ENCODE data around the gene RCN2.
"Not testable (repeated sequence)": the region's sequence is repeated elsewhere in the genome, so short reads cannot be mapped to it uniquely, and the experiment has no call there.

RCN2 gene

DNA sequence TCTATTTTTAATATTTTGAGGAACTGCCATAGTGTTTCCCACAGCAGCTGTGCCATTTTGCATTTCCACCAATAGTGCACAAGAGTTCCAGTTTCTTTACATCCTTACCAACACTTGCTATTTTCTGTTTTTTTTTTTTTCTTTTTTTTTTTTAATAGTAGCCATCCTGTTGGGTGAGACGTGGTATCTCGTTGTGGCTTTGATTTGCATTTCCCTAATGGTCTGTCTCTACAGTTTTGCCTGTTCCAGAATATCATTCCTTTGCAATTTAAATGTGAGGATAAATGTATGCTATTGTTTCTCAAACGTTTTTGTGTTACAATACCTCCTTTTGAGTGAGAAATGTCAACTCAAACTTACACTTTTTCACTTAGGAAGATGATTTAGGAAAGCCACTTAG, 22.4 kb downstream of the RCN2 start:
- H3K4me1 ChIP-seq (ENCODE audit: control insufficient read depth, insufficient read depth, low read length): no peaks in the 10 kb centered on the region
- WGBS (ENCODE audit: insufficient coverage, insufficient read length): no CpG with 5 or more reads among the region's 3 CpGs
- no peak overlapping the region for H3K27ac ChIP-seq (ENCODE audit: low read length)
- H3K9me3 ChIP-seq (ENCODE audit: control insufficient read depth, insufficient read depth, low read length): no peaks in the 10 kb centered on the region
- DNase-seq (ENCODE audit: low read depth, low spot score): no peak
- H3K27me3 ChIP-seq (ENCODE audit: control insufficient read depth, insufficient read depth, low read length): no peaks in the 10 kb centered on the region
- H3K4me3 ChIP-seq (ENCODE audit: low read length): no peak overlapping the region
- no peaks in the 10 kb centered on the region; the same call in 1 of the 2 replicates for H3K36me3 ChIP-seq (ENCODE audit: control insufficient read depth, insufficient read depth, low read length)

DNA sequence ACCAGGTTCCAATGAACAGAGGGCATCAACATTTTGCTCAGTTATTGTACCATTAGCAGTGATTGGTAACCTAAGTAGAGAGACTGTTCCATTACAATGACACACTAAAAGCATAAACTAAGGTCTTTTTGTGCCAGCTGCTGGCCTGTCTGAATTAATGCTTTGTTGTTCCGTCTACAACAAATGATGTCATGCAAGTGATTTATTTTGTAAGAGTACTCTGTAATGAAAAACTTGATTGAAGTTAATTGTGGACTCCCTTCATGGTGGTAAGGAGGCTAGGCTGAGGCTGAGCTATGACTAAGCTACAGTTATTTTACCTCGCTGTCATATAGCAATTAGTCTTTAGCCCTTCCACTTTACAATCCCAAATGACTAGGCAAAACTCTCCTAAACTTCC, 23.2 kb downstream of the RCN2 start:
- no CpG with 5 or more reads among the region's 2 CpGs for WGBS (ENCODE audit: insufficient coverage, insufficient read length)
- no peak for DNase-seq (ENCODE audit: low read depth, low spot score)
- no peak overlapping the region for H3K27ac ChIP-seq (ENCODE audit: low read length)

DNA sequence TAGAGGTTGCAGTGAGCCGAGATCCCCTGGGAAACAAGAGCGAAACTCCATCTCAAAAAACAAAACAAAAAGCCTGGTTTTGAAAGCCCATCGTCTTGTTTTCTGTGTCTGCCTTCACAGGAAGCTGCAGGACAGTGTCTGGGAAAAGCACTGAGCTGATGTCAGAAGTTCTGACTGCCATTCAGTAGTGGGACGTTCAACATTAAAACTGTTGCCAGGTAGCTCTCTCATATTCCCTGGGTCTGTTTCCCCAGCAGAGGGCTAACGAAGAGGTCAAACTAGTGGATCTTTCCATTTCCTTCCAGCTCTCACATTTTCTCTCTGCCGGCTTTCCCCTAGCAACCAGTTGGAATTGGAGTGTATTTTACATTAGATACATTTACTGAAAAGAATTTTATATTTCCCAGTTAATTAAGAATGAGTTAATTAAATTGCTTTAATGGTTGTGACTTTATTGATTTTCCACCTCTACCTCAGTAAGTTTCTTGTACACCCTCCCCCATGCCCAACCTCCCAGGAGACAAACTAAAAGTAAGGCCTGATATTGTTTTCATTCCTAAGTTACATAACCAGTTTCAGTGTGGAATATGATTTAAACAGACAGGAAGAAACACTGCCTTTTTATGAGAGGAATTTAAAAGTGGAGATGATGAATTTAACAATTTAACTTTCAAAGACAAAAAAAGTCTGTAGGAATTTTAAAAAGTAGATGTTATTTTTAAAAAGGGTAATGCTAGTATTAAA, 29.9 kb downstream of the RCN2 start:
- Histone ChIP-seq H3K9me3 (ENCODE audit: control insufficient read depth, insufficient read depth, low read length) (no peaks in the 10 kb centered on the region), H3K27me3 (ENCODE audit: control insufficient read depth, insufficient read depth, low read length) (no peaks in the 10 kb centered on the region), H3K36me3 (ENCODE audit: control insufficient read depth, insufficient read depth, low read length) (no peaks in the 10 kb centered on the region), H3K4me1 (ENCODE audit: control insufficient read depth, insufficient read depth, low read length) (0 out of 2 replicates have a peak, but pooled peaks cover 1% of the 10 kb centered on the region), H3K4me3 (ENCODE audit: low read length) (no peak overlapping the region), H3K27ac (ENCODE audit: low read length) (no peak overlapping the region)
- no peak for DNase-seq (ENCODE audit: low read depth, low spot score)
- no CpG with 5 or more reads among the region's 6 CpGs for WGBS (ENCODE audit: insufficient coverage, insufficient read length)

More for the DNA sequence above, 23.2 kb downstream of the RCN2 start:
- no peaks in the 10 kb centered on the region; the same call in 1 of the 2 replicates for H3K36me3 ChIP-seq (ENCODE audit: control insufficient read depth, insufficient read depth, low read length)
- no peaks in the 10 kb centered on the region for H3K27me3 ChIP-seq (ENCODE audit: control insufficient read depth, insufficient read depth, low read length)
- no peaks in the 10 kb centered on the region for H3K9me3 ChIP-seq (ENCODE audit: control insufficient read depth, insufficient read depth, low read length)
- H3K4me3 ChIP-seq (ENCODE audit: low read length): no peak overlapping the region
- 0 out of 2 replicates have a peak, but pooled peaks cover 1% of the 10 kb centered on the region for H3K4me1 ChIP-seq (ENCODE audit: control insufficient read depth, insufficient read depth, low read length)

DNA sequence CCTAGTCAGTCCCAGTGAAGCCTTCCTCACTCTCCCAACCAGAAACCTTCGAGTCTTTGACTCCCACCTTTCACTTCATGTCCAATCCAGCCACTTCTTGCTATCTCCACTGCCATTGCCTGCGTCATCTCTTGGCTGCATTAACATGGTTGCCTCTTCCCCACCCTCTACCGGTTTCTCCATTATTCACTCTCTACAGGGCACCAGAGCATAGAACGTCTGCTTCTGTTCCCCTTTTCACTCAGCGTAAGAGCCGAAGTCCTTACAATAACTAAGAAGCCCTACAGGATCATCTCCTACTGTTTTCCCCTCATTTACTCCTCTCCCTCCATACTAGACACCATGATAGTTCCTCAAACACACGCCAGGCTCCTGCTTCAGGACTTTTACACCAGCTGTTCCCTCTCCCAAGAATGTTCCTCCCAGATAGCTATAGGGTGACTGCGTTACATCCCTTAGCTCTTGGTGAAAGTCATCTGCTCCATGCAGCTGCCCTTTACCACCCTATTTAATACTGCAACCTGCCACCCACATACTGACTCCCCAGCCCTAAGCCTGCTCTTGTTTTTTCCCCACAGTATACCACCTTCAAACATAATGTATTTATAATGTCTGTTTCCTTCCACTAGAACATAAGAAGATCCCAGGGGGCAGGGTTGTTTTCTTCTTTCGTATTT, 30.9 kb downstream of the RCN2 start:
- no peaks in the 10 kb centered on the region for H3K36me3 ChIP-seq (ENCODE audit: control insufficient read depth, insufficient read depth, low read length)
- H3K4me1 ChIP-seq (ENCODE audit: control insufficient read depth, insufficient read depth, low read length): 0 out of 2 replicates have a peak, but pooled peaks cover 1% of the 10 kb centered on the region
- no peaks in the 10 kb centered on the region for H3K27me3 ChIP-seq (ENCODE audit: control insufficient read depth, insufficient read depth, low read length)
- no peak overlapping the region for H3K4me3 ChIP-seq (ENCODE audit: low read length)
- no CpG with 5 or more reads among the region's 9 CpGs for WGBS (ENCODE audit: insufficient coverage, insufficient read length)
- H3K27ac ChIP-seq (ENCODE audit: low read length): no peak overlapping the region
- H3K9me3 ChIP-seq (ENCODE audit: control insufficient read depth, insufficient read depth, low read length): no peaks in the 10 kb centered on the region
- DNase-seq (ENCODE audit: low read depth, low spot score): no peak

DNA sequence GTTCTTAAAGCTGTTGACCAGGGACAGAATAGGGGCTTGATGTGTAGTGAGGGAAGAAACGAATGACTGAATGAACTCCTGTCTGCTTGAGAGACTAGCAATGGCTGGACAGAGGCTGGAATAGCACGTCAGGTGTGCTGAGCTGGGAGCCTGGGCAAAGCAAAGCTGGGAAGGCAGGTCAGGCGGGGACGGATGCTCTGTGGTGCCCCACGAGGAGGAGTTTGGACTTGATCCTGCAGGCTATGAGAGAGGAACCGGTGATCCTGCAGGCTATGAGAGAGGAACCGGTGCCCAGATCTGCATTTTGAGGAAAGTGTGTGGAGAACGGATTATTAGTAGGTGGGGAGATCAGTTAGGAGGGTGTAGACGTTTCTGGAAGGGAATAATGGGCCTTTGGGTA, 32.0 kb downstream of the RCN2 start:
- Histone ChIP-seq H3K9me3 (ENCODE audit: control insufficient read depth, insufficient read depth, low read length) (no peaks in the 10 kb centered on the region), H3K36me3 (ENCODE audit: control insufficient read depth, insufficient read depth, low read length) (no peaks in the 10 kb centered on the region)
- WGBS (ENCODE audit: insufficient coverage, insufficient read length): 100% methylated on average over 2 of the region's 9 CpGs

DNA sequence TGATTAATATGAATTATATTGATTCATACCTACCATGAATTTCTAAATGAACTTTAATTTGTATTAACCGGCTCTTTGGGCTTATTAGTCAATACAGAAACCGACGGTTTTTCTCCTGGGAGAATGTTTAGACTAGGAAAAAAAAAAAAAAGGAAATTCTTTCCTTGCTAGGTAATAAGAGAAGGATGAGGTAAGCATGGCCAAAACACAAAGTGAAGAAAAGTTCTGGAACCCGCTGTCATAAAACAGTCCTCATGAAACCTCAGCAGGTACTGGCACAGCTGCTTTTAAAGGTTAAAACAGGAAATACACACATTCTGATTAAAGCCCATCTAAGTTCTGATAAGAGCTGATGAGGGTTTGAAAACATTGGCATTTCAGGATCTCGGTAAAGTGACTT, 32.6 kb downstream of the RCN2 start:
- Histone ChIP-seq H3K36me3 (ENCODE audit: control insufficient read depth, insufficient read depth, low read length) (no peaks in the 10 kb centered on the region), H3K27ac (ENCODE audit: low read length) (no peak overlapping the region), H3K27me3 (ENCODE audit: control insufficient read depth, insufficient read depth, low read length) (no peaks in the 10 kb centered on the region), H3K9me3 (ENCODE audit: control insufficient read depth, insufficient read depth, low read length) (no peaks in the 10 kb centered on the region), H3K4me1 (ENCODE audit: control insufficient read depth, insufficient read depth, low read length) (0 out of 2 replicates have a peak, but pooled peaks cover 1% of the 10 kb centered on the region), H3K4me3 (ENCODE audit: low read length) (no peak overlapping the region)
- no CpG with 5 or more reads among the region's 5 CpGs for WGBS (ENCODE audit: insufficient coverage, insufficient read length)
- DNase-seq (ENCODE audit: low read depth, low spot score): no peak

More for the DNA sequence above, 32.0 kb downstream of the RCN2 start:
- no peaks in the 10 kb centered on the region for H3K27me3 ChIP-seq (ENCODE audit: control insufficient read depth, insufficient read depth, low read length)
- no peak overlapping the region for H3K27ac ChIP-seq (ENCODE audit: low read length)
- no peak for DNase-seq (ENCODE audit: low read depth, low spot score)
- H3K4me3 ChIP-seq (ENCODE audit: low read length): no peak overlapping the region
- H3K4me1 ChIP-seq (ENCODE audit: control insufficient read depth, insufficient read depth, low read length): 0 out of 2 replicates have a peak, but pooled peaks cover 1% of the 10 kb centered on the region

DNA sequence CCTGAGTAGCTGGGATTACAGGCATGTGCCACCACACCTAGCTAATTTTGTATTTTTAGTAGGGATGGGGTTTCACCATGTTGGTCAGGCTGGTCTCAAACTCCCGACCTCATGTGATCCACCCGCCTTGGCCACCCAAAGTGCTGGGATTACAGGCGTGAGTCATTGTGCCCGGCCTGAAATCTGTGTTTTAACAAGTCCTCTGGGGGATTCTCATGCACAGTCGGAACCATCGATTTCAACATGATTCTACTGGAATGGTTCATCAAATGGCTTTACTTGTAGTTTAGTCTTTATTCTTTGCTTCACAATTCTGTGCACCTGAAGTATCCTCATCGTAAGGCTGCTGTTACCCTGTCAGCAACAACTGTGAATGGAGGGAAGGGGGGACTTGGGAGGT, 34.5 kb downstream of the RCN2 start:
- DNase-seq (ENCODE audit: low read depth, low spot score); H3K27ac ChIP-seq (ENCODE audit: low read length); H3K4me1 ChIP-seq (ENCODE audit: control insufficient read depth, insufficient read depth, low read length); H3K9me3 ChIP-seq (ENCODE audit: control insufficient read depth, insufficient read depth, low read length); H3K36me3 ChIP-seq (ENCODE audit: control insufficient read depth, insufficient read depth, low read length); H3K4me3 ChIP-seq (ENCODE audit: low read length); H3K27me3 ChIP-seq (ENCODE audit: control insufficient read depth, insufficient read depth, low read length): not testable (repeated sequence)
- no CpG with 5 or more reads among the region's 7 CpGs for WGBS (ENCODE audit: insufficient coverage, insufficient read length)

DNA sequence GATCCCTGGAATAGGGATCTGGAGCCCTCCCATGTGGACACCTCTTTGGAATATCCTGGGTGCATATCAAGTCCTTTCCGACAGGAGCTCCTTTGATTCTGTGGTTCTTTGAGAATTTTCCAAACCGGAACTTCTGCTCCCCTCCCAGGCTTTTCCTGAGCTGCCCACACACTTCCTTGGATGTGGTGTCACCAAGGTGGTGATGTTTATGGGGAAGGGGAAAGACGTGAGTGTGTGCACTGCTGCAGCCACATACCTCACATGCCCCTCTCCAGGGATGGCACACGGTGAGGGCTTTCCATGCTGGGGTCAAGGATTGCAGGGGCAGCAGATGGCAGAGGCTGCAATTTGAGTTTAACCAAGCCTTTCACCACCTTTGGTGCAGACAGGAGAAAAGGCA, 35.5 kb downstream of the RCN2 start:
- no peaks in the 10 kb centered on the region for H3K27me3 ChIP-seq (ENCODE audit: control insufficient read depth, insufficient read depth, low read length)
- H3K36me3 ChIP-seq (ENCODE audit: control insufficient read depth, insufficient read depth, low read length): no peaks in the 10 kb centered on the region
- no peaks in the 10 kb centered on the region for H3K4me1 ChIP-seq (ENCODE audit: control insufficient read depth, insufficient read depth, low read length)
- no peaks in the 10 kb centered on the region for H3K9me3 ChIP-seq (ENCODE audit: control insufficient read depth, insufficient read depth, low read length)
- no peak overlapping the region for H3K4me3 ChIP-seq (ENCODE audit: low read length)
- DNase-seq (ENCODE audit: low read depth, low spot score): no peak
- WGBS (ENCODE audit: insufficient coverage, insufficient read length): no CpG with 5 or more reads among the region's 4 CpGs
- no peak overlapping the region for H3K27ac ChIP-seq (ENCODE audit: low read length)

DNA sequence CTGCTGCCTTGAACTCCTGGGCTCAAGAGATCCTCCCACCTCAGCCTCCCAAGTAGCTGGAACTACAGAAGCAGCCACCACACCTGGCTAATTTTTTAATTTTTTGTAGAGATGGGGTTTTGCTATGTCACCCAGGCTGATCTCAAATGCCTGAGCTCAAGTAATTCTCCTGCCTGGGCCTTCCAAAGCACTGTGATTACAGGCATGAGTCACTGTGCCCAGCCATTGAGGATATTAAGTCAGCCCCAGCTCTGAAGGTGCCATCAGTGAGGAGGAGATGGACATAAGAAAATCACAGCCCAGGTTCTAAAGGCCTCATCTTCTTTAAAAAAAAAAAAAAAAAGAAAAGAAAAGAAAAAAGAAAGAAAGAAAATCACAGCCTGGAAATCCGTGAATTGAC, 36.8 kb downstream of the RCN2 start:
- Histone ChIP-seq H3K27ac (ENCODE audit: low read length) (no peak overlapping the region), H3K4me3 (ENCODE audit: low read length) (no peak overlapping the region)
- WGBS (ENCODE audit: insufficient coverage, insufficient read length): no CpG with 5 or more reads among the region's 1 CpG

DNA sequence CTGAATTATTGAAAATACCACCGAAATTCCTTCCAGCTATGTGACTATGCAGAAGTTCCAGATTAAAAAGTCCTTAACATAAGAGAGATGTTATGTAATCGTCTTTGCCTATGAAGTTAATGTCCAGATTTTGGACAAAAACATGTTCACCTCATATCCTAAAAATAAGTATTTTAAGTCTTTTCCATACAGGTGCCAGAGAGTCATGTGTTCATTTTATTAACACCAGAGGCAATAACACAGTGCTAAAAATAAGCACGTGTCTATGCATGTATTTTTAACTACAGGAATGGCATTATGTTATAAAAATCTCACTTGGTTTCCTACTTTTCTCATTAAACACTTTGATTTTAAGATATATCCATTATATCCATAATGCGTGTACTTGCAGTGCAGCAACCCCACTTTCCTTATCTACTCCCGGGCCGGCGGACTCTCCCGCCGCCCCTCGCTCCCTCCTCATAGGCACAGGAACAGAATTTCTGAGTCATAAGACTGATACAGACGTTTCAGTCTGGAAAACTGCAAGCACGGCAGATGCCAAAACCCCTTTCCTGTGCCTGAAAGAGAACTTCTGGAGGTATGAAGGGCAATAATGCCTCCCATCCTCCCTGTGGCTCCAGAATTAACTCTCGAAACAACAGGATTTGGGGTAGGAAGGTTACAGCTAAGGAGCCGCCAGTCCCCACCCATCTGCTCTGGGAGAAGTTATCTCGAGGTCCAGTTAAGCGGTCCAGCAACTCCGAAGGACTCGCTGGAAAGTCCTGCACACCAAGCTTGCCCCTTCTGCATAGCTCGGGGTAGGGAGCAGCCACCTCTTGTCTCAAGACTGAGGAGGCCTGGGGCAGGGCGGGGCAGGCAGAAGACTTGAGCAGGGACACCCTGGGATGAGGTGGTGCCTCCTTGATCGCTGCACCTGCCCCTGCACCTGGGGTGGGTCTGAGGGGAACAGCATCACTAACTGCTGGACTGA, 41.1 kb downstream of the RCN2 start:
- no peaks in the 10 kb centered on the region for H3K36me3 ChIP-seq (ENCODE audit: control insufficient read depth, insufficient read depth, low read length)
- no peak for DNase-seq (ENCODE audit: low read depth, low spot score)
- H3K4me1 ChIP-seq (ENCODE audit: control insufficient read depth, insufficient read depth, low read length): no peaks in the 10 kb centered on the region
- no peak overlapping the region for H3K4me3 ChIP-seq (ENCODE audit: low read length)
- H3K9me3 ChIP-seq (ENCODE audit: control insufficient read depth, insufficient read depth, low read length): no peaks in the 10 kb centered on the region
- H3K27me3 ChIP-seq (ENCODE audit: control insufficient read depth, insufficient read depth, low read length): no peaks in the 10 kb centered on the region
- H3K27ac ChIP-seq (ENCODE audit: low read length): no peak overlapping the region
- no CpG with 5 or more reads among the region's 21 CpGs for WGBS (ENCODE audit: insufficient coverage, insufficient read length)

More for the DNA sequence above, 36.8 kb downstream of the RCN2 start:
- DNase-seq (ENCODE audit: low read depth, low spot score): no peak
- H3K9me3 ChIP-seq (ENCODE audit: control insufficient read depth, insufficient read depth, low read length): no peaks in the 10 kb centered on the region
- no peaks in the 10 kb centered on the region for H3K36me3 ChIP-seq (ENCODE audit: control insufficient read depth, insufficient read depth, low read length)
- H3K27me3 ChIP-seq (ENCODE audit: control insufficient read depth, insufficient read depth, low read length): no peaks in the 10 kb centered on the region
- no peaks in the 10 kb centered on the region for H3K4me1 ChIP-seq (ENCODE audit: control insufficient read depth, insufficient read depth, low read length)

All from iPS DF 6.9 (cell line).